LHCN-M2 (cell line): ENCODE data around the gene ZNF30. TPM values are rescaled to one million over a fixed set of nuclear protein-coding genes. Genes with fewer than 3 reads are reported as not detected.
"Not testable (repeated sequence)": the region's sequence is repeated elsewhere in the genome, so short reads cannot be mapped to it uniquely, and the experiment has no call there.

Source experiments
- DNase-seq: peaks from one replicate; pipeline ENCODE4 v3.0.0-alpha.2; 2012; ENCODE audit warnings: low read depth
- total RNA-seq: library from RNA; depleted of rRNA; stranded (reverse); fragments of >200 nt; gene quantifications from 2 replicates; pipeline ENCODE4 v1.2.3, GENCODE V29; 2014

Gene ZNF30
- total RNA-seq, 1 experiment from 2014 or later: 4.0 TPM

GRCh38 chr19:34960103-34960805 lies 33.6 kb downstream of the ZNF30 start:
- peak; percentile 96 for DNase-seq

- no peak for DNase-seq
Observed at GRCh38 chr19:34960940-34961679, 34.4 kb downstream of the ZNF30 start.

GRCh38 chr19:34961775-34962686 lies 35.3 kb downstream of the ZNF30 start:
- DNase-seq: no peak

- no peak for DNase-seq
Observed at GRCh38 chr19:34962687-34963572, 36.2 kb downstream of the ZNF30 start.

- DNase-seq: peak; percentile 40
Observed at GRCh38 chr19:34963573-34964406, 37.1 kb downstream of the ZNF30 start, which contains the start of gene ZNF792. ZNF792 (minus strand) TSS chr19:34964229; CDS start chr19:34963662, 567 bp downstream.

GRCh38 chr19:34964598-34964997 lies 37.9 kb downstream of the ZNF30 start:
- no peak for DNase-seq

- not testable (repeated sequence) for DNase-seq
Observed at GRCh38 chr19:34965505-34965904, 38.8 kb downstream of the ZNF30 start.

GRCh38 chr19:34967551-34967950 lies 40.8 kb downstream of the ZNF30 start:
- no peak for DNase-seq

GRCh38 chr19:34969721-34970120 lies 43.0 kb downstream of the ZNF30 start:
- DNase-seq: no peak

GRCh38 chr19:34970185-34970780 lies 43.6 kb downstream of the ZNF30 start:
- not testable (repeated sequence) for DNase-seq

GRCh38 chr19:34972163-34972705 lies 45.5 kb downstream of the ZNF30 start:
- no peak for DNase-seq

GRCh38 chr19:34974646-34975045 lies 47.9 kb downstream of the ZNF30 start:
- no peak for DNase-seq

- no peak for DNase-seq
Observed at GRCh38 chr19:34975056-34975455, 48.4 kb downstream of the ZNF30 start.

- DNase-seq: no peak
Observed at GRCh38 chr19:34976611-34977010, 49.9 kb downstream of the ZNF30 start.

GRCh38 chr19:34979819-34980640 lies 53.3 kb downstream of the ZNF30 start:
- no peak for DNase-seq

- DNase-seq: no peak
Observed at GRCh38 chr19:34982275-34982674, 55.6 kb downstream of the ZNF30 start.

- DNase-seq: no peak
Observed at GRCh38 chr19:34983786-34984185, 57.1 kb downstream of the ZNF30 start.

GRCh38 chr19:34984287-34984686 lies 57.6 kb downstream of the ZNF30 start:
- DNase-seq: no peak
